NCI-H345 treated with DMSO at 0.1 percent for 48 hours (cell line): Measurements from ENCODE around the gene CDC123.
"Not testable (repeated sequence)": the region's sequence is repeated elsewhere in the genome, so short reads cannot be mapped to it uniquely, and the experiment has no call there.

ENCODE experiments used
- DNase-seq: peaks from one replicate; lab custom pipeline; 2025; ENCODE audit not compliant: unreplicated experiment; lab: John Stamatoyannopoulos, UW

CDC123 gene, protein sequence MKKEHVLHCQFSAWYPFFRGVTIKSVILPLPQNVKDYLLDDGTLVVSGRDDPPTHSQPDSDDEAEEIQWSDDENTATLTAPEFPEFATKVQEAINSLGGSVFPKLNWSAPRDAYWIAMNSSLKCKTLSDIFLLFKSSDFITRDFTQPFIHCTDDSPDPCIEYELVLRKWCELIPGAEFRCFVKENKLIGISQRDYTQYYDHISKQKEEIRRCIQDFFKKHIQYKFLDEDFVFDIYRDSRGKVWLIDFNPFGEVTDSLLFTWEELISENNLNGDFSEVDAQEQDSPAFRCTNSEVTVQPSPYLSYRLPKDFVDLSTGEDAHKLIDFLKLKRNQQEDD

DNA sequence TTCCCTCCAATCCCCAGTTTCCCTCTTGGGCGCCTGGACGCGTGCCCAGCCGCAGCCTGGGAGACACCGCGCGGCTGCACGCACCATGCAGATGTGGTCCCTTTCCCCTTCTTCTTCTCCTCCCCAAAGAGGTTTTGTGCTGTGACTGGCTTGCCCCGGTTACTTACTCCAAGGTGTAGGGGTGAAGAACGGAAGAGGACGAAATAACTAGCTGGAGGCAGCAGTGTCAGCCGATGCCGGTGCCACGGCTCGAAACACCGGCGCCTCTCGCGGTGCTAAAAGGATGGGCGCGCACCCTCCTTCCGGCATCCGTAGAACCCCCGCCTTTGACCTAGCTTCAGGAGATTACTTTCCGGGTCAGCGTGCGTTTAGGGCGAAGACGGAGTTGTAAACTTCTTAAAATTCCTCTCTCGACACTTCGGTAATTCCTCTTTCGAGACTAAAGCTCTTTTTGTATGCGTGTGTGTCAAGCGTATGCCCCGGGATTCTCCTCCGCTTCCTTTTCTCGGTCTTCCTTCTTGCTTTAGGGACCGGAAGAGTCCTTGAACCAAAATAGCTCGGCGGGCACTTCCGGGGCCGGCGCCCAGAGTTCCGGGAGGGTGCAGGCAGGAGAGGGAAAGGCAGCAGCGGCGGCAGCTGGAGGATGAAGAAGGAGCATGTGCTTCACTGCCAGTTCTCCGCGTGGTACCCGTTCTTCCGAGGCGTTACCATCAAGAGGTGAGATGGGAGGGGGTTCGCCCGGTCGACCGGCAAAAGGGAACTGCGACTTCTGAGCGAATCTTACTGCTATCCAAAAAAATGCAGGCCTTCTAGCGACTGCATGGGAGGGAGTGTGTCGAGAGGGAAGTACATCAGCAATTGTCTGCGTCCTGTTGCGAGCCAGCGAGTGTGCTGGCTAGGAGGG is at the start of gene CDC123, which contains the start of gene NUDT5:
Gene CDC123 (plus strand): TSS at position 586 of the 904 bp plus-strand sequence. CDS start 58 bp downstream, at position 644.
Gene NUDT5 (minus strand): TSS at position 289 of the 904 bp plus-strand sequence. CDS start 9,600 bp downstream, outside the sequence.
- DNase-seq, result peak; percentile 91

DNA sequence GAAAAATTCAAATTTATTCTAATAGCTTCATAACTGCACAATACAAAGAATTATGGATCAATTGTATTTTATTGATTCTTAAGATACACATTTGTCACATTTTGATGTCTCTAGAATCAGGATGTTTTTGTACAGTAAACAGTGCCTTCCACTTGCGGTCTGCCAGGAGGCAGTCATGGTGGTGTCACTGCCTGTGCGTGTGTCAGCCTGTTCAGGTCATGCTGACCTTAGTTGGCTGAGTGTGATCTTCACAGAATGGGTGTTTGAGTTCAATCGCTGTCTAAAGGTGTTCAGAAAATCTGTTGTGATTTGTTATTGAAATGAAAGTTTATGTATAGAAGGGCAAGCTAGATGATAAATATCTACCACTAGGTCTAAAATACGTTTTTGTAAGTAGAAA is 45.8 kb upstream of the CDC123 start:
- no peak for DNase-seq

DNA sequence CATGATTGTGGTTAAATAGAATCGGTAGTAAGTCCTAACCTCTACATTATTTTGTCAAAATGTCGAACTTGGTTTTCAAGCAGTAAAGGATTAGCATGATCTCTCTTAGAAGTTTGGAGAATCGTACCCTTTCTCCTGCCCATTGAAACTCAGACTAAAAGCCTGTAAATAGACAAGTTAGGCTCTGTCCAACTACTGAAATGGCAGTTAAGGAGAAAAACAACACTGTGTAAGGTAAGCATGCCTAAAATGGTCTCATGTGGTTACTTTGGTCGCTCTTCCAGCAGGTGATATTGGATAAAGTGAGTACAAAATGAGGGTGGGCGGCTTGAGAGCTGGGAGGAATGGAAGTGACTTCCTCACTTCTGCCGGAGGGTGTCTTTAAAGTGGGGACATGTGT is 41.5 kb upstream of the CDC123 start:
- DNase-seq, result no peak

DNA sequence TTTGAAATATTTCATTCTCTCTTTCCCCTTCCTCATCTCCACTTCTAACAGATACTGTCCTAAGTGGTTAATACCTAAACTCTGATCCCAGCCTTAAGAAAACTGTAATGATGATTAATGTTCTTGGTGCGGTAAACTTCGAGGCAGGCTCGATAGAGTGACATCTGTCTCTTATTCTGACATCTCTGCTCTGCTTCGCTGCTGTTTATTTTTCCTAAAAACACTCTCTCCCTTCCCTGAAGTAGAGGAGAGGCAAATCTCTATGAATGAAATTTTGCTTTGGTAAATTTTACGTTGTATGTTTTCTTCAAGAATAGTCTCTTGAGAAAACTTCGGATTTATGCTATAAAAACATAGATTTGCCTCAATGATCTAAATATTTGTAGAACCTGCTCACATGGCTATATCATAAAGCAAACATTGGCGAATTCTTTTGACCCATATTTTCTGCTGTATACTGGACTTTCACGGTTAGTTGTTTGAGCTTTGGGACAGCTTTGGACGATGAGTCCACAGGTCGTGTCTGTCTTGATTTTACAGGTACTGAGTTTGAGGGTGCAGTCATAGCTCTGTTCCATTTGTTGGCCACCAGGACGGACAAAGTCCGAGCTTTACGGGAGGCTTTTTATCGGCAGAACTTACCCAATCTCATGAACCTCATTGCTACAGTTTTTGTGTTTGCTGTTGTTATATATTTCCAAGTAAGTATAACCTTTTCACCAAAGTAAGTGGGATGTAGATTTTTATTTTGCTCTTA is 39.4 kb upstream of the CDC123 start:
- no peak for DNase-seq

DNA sequence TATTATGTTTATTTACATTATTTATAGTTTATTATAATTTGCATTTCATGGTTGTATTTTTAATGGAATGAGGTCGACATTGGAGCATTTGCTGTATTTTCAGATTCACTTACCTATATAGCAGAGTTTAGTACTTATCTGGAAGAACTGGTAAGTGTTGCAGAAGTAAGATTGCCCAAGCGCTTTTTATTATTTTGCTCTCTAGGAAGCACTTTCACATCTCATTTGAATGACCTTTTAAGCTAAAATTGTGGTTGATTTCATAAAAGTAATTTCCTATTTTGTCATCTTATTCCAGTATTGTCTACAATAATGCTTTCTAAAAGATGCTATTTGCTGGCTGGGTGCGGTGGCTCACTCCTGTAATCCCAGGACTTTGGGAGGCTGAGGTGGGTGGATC is 37.9 kb upstream of the CDC123 start:
- DNase-seq, result no peak

DNA sequence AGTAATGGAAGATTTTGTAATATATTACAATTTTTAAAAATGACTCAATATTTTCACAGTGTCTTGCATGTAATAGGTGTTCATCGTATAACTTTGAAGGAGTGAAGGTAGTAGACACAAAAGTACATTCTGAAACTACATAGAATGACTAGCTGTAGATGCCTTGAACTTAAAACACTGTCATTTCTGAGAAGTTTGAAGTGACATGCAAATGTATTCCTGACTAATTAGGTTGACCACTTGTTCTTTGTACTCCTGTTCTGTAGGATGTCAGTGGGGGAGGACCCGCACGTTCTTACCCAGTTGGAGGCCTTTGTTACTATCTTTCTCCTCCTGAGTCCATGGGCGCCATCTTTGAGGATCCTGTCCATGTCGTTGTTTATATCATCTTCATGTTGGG is 35.3 kb upstream of the CDC123 start:
- no peak for DNase-seq

DNA sequence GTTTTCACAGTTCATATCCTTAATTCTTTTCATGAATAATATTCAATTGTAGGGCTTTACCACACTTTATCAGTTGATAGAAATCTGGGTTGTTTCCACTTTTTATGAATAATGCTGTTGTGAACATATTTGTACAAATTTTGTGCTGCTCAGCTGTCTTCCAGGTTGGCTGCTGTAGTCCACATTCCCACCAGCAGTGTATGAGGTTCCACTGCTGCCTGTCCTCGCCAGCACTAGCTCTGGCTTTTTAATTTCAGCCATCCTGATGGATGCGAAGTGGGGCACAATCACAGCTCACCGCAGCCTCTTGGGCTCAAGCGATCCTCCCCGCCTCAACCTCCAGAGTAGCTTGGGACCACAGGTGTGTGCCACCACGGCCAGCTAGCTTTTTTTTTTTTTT is 33.1 kb upstream of the CDC123 start:
- no peak for DNase-seq

DNA sequence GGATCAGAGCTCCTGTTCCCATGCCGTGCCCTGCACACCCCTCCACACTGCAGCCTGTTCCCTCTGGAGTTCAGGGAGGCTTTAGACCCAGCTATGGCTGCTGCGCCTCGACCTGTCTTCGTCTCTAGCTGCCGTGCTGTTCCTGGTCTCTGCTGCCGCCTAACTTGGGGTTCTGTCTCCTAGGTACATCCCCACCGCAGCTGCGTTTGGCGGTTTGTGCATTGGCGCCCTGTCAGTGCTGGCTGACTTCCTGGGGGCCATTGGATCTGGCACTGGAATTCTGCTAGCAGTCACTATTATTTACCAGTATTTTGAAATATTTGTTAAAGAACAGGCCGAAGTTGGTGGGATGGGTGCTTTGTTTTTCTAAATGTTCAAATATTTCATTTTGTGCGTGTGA is 31.9 kb upstream of the CDC123 start:
- DNase-seq, result no peak

DNA sequence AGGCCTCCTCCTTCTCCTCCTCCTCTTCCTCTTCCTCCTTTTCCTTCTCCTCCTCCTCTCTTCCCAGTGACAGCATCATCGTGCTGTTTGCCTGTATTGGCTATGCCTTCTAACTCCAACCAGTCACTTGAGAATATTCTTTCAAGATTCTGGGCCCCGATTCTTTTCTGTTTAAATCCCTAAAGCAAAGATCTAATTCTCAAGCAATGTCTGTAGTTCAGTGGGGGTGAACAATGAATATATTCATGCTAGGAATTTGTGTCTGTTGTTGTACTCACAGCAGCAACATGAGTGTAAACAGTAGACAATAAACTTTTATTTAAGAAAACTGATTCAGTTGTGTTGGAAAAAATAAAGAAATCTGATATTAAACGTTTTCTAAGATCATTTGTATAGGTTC is 31.0 kb upstream of the CDC123 start:
- no peak for DNase-seq

DNA sequence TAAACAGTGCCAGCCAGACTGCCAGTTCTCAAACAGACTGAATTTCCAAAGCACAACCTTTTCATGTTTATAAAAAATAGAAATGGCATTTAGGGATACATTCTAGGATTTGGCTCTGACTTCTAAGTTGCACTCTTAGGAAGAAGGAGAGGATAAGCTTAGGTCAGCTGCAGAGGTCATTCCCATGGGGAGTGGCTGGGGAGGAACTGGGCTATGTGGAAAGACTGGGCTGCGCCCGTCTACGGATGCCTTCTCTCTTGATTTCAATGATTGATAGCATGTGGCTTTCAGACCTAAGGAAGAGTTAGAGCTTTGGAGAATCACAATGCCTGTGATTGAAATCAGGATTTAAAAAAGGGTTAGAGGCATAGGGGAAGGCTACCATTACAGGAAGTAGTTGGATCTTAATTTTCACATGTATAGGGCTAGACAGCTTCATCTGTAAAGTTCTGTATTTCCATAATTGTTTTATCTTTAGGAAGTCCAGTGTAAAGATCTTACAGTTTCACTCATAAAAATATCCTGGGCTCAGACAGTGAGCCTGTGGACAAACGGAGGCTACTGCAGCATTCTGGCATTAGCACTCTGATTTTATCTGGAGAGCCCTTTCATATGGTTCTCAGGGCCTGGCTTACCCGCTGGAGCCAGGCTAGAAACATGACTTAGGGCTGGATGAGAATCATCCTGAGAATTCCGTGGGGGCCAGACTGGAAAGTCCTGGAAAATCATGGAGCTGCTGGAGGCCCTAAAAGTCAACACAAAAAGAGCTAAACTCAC is 29.8 kb upstream of the CDC123 start:
- DNase-seq, result no peak

DNA sequence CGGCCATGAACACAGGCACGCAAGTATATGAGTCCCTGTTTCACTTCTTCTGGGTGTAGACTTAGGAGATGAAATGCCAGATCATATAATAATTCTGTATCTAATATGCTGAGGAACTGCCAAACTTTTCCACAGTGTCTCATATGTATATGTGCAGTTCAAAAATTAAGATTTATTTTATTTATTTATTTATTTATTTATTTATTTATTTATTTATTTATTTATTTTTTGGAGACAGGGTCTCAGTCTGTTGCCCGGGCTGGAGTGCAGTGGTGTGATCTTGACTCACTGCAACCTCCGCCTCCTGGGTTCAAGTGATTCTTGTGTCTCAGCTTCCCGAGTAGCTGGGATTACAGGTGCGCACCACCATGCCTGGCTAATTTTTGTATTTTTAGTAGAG is 24.5 kb upstream of the CDC123 start:
- DNase-seq, result not testable (repeated sequence)

DNA sequence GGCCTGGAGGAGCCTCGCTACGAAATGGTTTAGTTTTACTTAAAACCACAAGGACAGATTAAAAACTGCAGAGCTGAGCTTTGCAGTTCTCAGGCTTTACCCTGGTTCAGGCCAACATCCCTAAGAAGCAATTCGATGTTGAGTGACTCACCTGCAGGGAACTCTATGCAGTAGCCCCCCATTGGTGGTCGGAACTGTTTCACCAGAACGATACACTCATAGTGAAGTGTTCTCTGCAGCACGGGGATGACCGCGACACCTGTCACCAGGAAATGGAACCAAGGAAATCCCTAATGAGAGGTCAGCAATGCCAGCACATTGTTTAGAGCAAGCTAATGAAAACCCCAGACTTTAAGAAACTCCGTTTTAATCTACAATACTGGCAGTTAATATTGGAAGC is 18.3 kb upstream of the CDC123 start:
- DNase-seq, result no peak

DNA sequence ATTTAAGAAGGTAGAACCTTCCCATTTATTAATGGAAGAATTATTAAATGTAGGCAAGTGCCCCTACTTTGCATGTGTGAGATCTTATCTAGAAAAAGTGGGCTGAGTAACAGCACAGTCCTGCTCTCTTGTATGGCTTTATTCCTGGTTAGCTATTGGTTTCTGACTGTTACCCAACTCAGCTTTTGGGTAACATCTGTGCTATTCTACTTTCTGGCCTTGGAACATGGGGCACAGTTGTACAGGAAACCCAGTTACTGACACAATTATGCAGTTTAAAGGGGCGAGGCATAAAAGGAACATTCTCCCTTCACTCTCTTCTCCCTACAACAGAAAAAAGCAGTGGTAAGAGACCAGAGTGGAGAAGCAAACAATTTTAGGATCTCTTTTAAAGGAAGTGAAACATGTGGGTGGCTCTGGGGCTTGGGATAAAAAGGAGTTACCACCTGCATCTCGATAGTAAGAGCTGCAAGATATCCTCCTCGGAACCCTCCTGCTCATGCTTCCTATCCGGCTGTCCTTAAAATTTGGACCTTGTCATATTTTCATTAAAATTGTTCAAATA is 16.3 kb upstream of the CDC123 start:
- no peak for DNase-seq

DNA sequence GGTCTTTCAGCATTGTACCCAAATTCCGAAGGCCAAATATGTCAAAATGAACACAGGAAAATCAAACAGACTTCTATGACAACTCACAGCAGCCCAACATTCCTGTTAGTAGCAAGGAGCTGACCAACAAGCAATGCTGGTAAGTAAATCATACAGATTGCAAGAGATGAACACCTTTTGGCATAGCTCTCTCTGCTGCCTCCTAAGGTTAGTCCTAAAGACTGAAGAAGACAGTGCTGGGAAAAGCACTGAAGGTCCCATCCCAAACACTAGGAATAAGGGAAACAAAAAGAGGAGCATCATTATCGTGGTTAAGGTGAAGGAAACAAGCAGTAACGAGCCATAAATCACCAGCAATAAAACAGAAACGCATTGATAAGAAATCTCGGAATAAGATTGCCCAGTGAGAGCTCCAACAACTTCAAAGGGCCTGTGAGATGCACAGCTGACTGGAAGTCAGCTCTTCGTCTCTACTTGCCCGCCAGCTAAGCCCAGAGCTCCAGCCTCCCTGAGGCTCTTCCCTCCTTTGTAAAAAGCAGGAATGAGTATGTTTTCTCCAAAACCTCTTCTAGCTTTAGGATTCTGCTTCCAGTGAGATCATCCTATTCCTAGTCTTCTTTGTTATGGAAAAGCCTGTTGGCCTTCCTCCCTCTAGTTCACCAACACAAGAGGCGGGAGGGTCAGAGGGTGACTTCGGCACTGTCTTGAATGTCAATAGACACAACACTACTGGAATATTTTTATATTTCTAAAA is 15.6 kb upstream of the CDC123 start:
- no peak for DNase-seq

DNA sequence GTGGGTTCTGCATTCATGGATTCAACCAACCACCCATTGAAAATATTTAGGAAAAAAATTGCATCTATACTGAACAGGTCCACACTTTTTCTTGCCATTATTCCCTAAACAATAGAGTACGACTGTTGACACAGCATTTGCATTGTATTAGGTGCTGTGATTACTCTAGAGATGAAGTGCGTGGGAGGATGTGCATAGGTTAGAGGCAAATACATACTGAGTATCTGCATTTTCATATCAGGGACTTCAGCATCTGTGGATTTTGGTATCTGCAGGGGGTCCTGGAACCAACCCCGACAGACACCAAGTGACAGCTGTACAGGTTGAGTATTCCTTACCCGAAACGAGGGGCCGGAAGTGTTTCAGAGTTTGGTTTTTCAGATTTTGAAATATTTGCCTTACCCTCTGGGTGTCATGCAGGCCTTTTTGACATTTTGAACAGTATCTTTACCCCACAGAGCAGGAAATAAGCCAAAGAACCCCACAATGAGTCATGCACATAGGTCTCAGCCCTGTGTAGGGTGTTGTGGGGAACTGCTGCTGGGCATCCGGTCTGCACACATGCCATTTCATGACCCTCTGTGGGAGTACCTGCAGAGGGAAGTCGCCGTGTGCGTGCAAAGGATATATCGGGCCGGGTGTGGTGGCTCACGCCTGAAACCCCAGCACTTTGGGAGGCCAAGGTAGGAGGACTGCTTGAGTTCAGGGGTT is 14.8 kb upstream of the CDC123 start:
- DNase-seq, result no peak

DNA sequence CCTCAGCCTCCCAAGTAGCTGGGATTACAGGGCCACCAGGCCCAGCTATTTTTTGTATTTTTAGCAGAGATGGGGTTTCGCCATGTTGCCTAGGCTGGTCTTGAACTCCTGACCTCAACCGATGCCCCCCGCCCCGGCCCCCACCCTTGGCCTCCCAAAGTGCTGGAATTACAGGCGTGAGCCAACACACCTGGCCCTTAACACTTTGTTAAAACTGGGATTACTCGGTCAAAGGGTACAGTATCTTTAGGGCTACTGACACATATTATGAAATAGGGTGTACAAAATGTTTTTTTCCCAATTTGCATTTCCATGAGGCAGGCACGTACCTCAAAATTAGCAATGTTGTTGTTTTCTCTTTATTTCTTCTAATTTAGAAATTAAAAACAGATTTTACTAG is 11.8 kb upstream of the CDC123 start:
- DNase-seq, result no peak

DNA sequence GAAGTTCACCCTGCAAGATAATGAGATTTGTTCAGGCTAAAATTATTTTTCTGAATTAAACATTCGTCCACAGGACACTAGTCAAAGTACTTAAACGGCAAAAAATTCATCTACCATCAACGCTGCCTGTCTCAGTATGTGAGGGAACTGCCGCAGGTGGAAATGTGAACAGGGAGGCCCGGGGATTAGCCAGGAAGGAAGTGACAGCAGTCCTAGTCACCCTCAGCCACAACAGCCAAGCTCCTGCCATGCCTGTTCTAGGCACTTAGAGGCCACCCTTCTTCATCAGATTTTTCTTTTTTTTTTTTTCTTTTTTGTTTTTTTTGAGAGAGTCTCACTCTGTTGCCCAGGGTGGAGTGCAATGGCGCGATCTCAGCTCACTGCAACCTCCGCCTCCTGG is 9.7 kb upstream of the CDC123 start:
- no peak for DNase-seq

DNA sequence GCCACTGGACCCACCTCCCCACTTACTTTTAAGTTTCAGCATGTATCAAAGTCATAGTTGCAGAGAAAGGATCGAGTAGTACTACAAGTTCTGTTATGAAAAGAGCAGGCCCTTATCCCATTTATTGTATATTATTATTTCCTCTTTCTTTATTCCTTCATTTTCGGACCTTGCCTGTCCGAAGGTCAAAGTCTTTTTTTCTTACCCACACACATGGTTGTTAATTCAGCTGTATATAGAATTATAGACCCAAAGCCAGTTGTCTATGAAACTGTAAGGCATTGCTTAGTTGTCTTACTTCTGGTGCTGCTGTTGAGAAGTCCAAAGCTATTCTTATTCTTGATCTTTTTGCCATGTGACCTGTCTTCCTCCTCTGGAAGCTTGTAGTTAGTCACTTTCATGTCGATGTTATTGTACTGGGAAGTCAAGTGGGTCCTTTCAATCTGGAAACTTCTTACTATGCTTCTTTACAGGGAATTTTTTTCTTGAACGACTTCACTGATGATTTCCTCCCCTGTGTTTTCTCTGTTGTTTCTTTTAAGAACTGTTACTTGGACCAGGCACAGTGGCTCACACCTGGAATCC is 8.6 kb upstream of the CDC123 start:
- no peak for DNase-seq

DNA sequence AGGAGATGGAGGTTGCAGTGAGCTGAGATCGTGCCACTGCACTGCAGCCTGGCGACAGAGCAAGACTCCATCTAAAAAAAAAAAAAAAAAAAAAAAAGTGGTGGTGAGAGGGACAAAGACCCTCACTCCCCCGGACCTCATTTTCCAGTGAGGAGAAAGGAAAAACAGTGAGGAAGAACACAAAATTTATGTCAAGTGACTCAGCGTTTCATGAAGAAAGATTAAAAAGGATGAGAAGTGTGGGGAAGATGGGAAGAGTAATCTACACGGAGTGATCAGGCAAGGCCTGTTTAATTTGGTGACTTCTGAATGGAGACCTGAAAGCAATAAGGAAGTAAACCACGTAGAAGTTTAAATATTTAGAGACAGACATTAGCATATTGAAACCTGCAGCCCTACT is 7.3 kb upstream of the CDC123 start:
- no peak for DNase-seq
